CD14-positive monocyte (primary cell): Measurements from ENCODE around the gene ORC3. TPM values are rescaled to one million over a fixed set of nuclear protein-coding genes. Genes with fewer than 3 reads are reported as not detected.

Source experiments
- DNase-seq, 3 donors: peaks; one replicate each; pipeline ENCODE4 v3.0.0-alpha.2; 2011 to 2022
- H2AFZ ChIP-seq: 2 replicates; pipeline ENCODE4 v1.6.0; 2012; ENCODE audit warnings: mild to moderate bottlenecking, low read depth, low read length, inconsistent platforms; ENCODE audit not compliant: insufficient read depth, poor library complexity, severe bottlenecking
- H3K27ac ChIP-seq, 2 donors: 1 replicate in 1 of 2; 2 replicates in 1 of 2; pipeline ENCODE4 v1.5.1; 2012 to 2013; ENCODE audit warnings: low read length in 2 of 2, control low read depth in 1 of 2, inconsistent platforms in 1 of 2, low read depth in 1 of 2, mild to moderate bottlenecking in 1 of 2
- H3K27me3 ChIP-seq, 2 donors: one replicate each; pipeline versions ENCODE4 v1.6.0 to v1.6.1; 2011 to 2013; ENCODE audit warnings: low read length in 2 of 2; ENCODE audit not compliant: control insufficient read depth in 2 of 2, insufficient read depth in 2 of 2
- H3K36me3 ChIP-seq, 2 donors: replicated peaks in 1 of 2; 1 replicate in 1 of 2; 2 replicates in 1 of 2; pipeline versions ENCODE4 v1.5.1 to v1.6.1; 2012 to 2013; ENCODE audit warnings: low read length in 2 of 2, control low read depth in 1 of 2, inconsistent platforms in 1 of 2, mild to moderate bottlenecking in 1 of 2; ENCODE audit not compliant: insufficient read depth in 2 of 2, control insufficient read depth in 1 of 2
- H3K4me1 ChIP-seq, 2 donors: 1 replicate in 1 of 2; 2 replicates in 1 of 2; pipeline versions ENCODE4 v1.5.1 to v1.6.1; 2012 to 2013; ENCODE audit warnings: low read length in 2 of 2, control low read depth in 1 of 2, inconsistent platforms in 1 of 2, mild to moderate bottlenecking in 1 of 2, moderate library complexity in 1 of 2; ENCODE audit not compliant: insufficient read depth in 2 of 2, control insufficient read depth in 1 of 2
- H3K4me2 ChIP-seq: replicated peaks from 2 replicates; pipeline ENCODE3; 2012; ENCODE audit warnings: low read length, moderate library complexity, mild to moderate bottlenecking; ENCODE audit not compliant: poor library complexity, severe bottlenecking; ENCODE audit errors: extremely low read depth
- H3K4me3 ChIP-seq, 3 experiments: fragments of 200-600 bp in 1 of 3; sonication (generic) in 1 of 3; replicated peaks in 1 of 3; 1 replicate in 2 of 3; 2 replicates in 1 of 3; pipeline ENCODE4 v1.5.1; 2011 to 2013; ENCODE audit warnings: low read length in 3 of 3, mild to moderate bottlenecking in 3 of 3, control low read depth in 2 of 3, low read depth in 2 of 3, inconsistent platforms in 1 of 3, moderate library complexity in 1 of 3
- H3K79me2 ChIP-seq: 2 replicates; pipeline ENCODE4 v1.6.0; 2012; ENCODE audit warnings: mild to moderate bottlenecking, control low read depth, inconsistent platforms, low read length, moderate library complexity; ENCODE audit not compliant: insufficient read depth
- H3K9ac ChIP-seq: 2 replicates; pipeline ENCODE4 v1.6.0; 2017; ENCODE audit warnings: low read length, mild to moderate bottlenecking; ENCODE audit not compliant: insufficient read depth, poor library complexity, severe bottlenecking
- H3K9me3 ChIP-seq, 2 donors: replicated peaks in 1 of 2; 1 replicate in 1 of 2; 2 replicates in 1 of 2; pipeline versions ENCODE4 v1.5.1 to v1.6.1; 2012 to 2013; ENCODE audit warnings: low read length in 2 of 2, control low read depth in 1 of 2; ENCODE audit not compliant: control insufficient read depth in 1 of 2, insufficient read depth in 1 of 2
- H4K20me1 ChIP-seq: 2 replicates; pipeline ENCODE4 v1.6.0; 2012; ENCODE audit warnings: mild to moderate bottlenecking, low read length, control low read depth, moderate library complexity; ENCODE audit not compliant: insufficient read depth
- H3K27ac Mint-ChIP-seq, 7 donors: one replicate each; pipeline ENCODE4 v1.8.0; 2020; ENCODE audit warnings: mild to moderate bottlenecking in 7 of 7, mixed read lengths in 7 of 7, moderate library complexity in 6 of 7, inconsistent platforms in 2 of 7
- H3K27me3 Mint-ChIP-seq, 3 donors: one replicate each; pipeline ENCODE4 v1.8.0; 2021 to 2022; ENCODE audit warnings: low read depth in 3 of 3, mild to moderate bottlenecking in 3 of 3, mixed read lengths in 3 of 3, moderate library complexity in 3 of 3, inconsistent platforms in 1 of 3
- H3K36me3 Mint-ChIP-seq, 2 donors: one replicate each; pipeline ENCODE4 v1.8.0; 2020; ENCODE audit warnings: mixed read lengths in 2 of 2, inconsistent platforms in 1 of 2, mild to moderate bottlenecking in 1 of 2
- H3K4me1 Mint-ChIP-seq: one replicate; pipeline ENCODE4 v1.8.0; 2020; ENCODE audit warnings: mild to moderate bottlenecking, mixed read lengths
- H3K4me3 Mint-ChIP-seq, 2 donors: one replicate each; pipeline ENCODE4 v1.8.0; 2020; ENCODE audit warnings: mild to moderate bottlenecking in 2 of 2, mixed read lengths in 2 of 2, moderate library complexity in 1 of 2
- H3K9me3 Mint-ChIP-seq, 7 donors: one replicate each; pipeline ENCODE4 v1.8.0; 2020 to 2022; ENCODE audit warnings: mixed read lengths in 7 of 7, mild to moderate bottlenecking in 6 of 7, moderate library complexity in 6 of 7, inconsistent platforms in 2 of 7
- CTCF ChIP-seq: fragments of 200-600 bp; IDR thresholded peaks from one replicate; pipeline ENCODE4 v1.8.0; 2022; ENCODE audit warnings: antibody characterized with exemption, mild to moderate bottlenecking
- WGBS: methylation state at CpG from one replicate; pipeline ENCODE4 v1.1.5; 2013; ENCODE audit warnings: missing lambda C conversion rate; ENCODE audit not compliant: insufficient coverage; 5-methylcytosine and 5-hydroxymethylcytosine counted together
- intact Hi-C, 2 donors: fragments of 100-400 bp; cut with micrococcal nuclease; formaldehyde crosslinking; loops; one replicate each; pipeline versions ENCODE4 v1.15.0 to v1.15.1; 2023
- polyA plus RNA-seq, 3 donors: library from polyadenylated mRNA; depleted of rRNA in 1 of 3; unstranded in 2 of 3; stranded (reverse) in 1 of 3; fragments of 300-500 nt in 2 of 3; fragments of >200 nt in 1 of 3; fragmentation: Illumina TruSeq in 2 of 3; gene quantifications; 1 replicate in 2 of 3; 2 replicates in 1 of 3; pipeline ENCODE4 v1.2.3, GENCODE V29; 2012 to 2021

Gene ORC3
- polyA plus RNA-seq, 3 donors = 9.1 to 20.7 (median 16.2) TPM

DNA sequence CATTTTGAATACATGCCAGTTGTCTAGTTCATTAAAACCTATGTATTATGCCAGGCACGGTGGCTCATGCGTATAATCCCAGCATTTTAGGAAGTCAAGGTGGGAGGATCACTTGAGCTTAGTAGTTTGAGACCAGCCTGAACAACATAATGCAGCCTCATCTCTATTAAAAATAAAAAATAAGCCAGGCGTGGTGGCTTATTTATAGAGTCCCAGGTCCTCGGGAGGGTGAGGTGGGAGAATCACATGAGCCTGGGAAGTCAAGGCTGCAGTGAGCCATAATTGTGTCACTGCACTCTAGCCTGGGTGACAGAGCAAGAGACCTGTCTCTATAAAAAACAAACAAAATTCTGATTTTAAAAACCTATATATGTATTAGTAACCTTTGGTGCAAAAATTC, 27.5 kb downstream of the ORC3 start:
- no peak for TF ChIP-seq CTCF
- no peak overlapping the region for H3K9ac ChIP-seq
- peaks cover 14 to 42% of the 10 kb centered on the region in 2 donors for H3K36me3 ChIP-seq
- no peaks in the 10 kb centered on the region for H3K79me2 ChIP-seq
- no peak overlapping the region for H2AFZ ChIP-seq
- Mint-ChIP-seq H3K4me3 (no peak overlapping the region), H3K4me1 (no peaks in the 10 kb centered on the region), H3K36me3 (peaks cover 36 to 46% of the 10 kb centered on the region in 2 donors), H3K27me3 (no peaks in the 10 kb centered on the region), H3K9me3 (peaks cover 0 to 13% (median 4%) of the 10 kb centered on the region in 7 donors), H3K27ac (no peak overlapping the region)
- intact Hi-C loops = no loop called here
- no peaks in the 10 kb centered on the region for H3K4me1 ChIP-seq
- H3K9me3 ChIP-seq = no peaks in the 10 kb centered on the region
- no peak for DNase-seq
- no CpG with 5 or more reads among the region's 4 CpGs for WGBS
- no peak overlapping the region for H3K4me2 ChIP-seq
- no peaks in the 10 kb centered on the region for H3K27me3 ChIP-seq
- no peak overlapping the region for H3K4me3 ChIP-seq
- H4K20me1 ChIP-seq = no peaks in the 10 kb centered on the region
- no peak overlapping the region for H3K27ac ChIP-seq

DNA sequence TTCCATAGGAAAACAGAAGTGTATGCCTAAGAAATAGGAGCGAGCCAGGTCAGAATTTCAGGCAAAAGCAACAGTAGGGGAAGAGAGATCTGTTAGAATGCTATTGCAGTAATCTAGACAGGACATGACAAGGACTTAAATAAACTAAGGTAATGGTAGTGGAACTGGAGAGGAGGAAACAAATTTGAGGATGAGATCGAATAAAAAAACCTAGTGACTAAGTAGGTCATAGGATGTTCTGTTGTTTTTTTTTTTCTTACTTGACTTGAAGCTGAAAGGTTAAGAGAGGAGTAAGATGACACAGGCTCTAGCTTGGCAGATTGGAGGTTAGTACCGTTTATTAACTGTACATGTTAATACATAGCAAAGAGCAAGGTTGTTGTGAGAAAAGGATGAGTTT, 28.6 kb downstream of the ORC3 start:
- Mint-ChIP-seq H3K36me3 (peaks cover 33 to 42% of the 10 kb centered on the region in 2 donors), H3K4me1 (no peaks in the 10 kb centered on the region), H3K4me3 (no peak overlapping the region), H3K27me3 (no peaks in the 10 kb centered on the region), H3K27ac (peak overlapping the region in 1 of 7 donors; percentile 3), H3K9me3 (peaks cover 0 to 8% (median 0%) of the 10 kb centered on the region in 7 donors)
- WGBS = 94% methylated on average over 3 of the region's 3 CpGs
- H3K9ac ChIP-seq = no peak overlapping the region
- H3K4me1 ChIP-seq = no peaks in the 10 kb centered on the region
- H3K36me3 ChIP-seq = peaks cover 9 to 32% of the 10 kb centered on the region in 2 donors
- H2AFZ ChIP-seq = no peak overlapping the region
- H3K27ac ChIP-seq = no peak overlapping the region
- H3K4me2 ChIP-seq = no peak overlapping the region
- no peaks in the 10 kb centered on the region for H4K20me1 ChIP-seq
- no peaks in the 10 kb centered on the region for H3K79me2 ChIP-seq
- no peak for TF ChIP-seq CTCF
- no peak overlapping the region for H3K4me3 ChIP-seq
- intact Hi-C loops = no loop called here
- no peaks in the 10 kb centered on the region for H3K9me3 ChIP-seq
- DNase-seq = no peak
- no peaks in the 10 kb centered on the region for H3K27me3 ChIP-seq
